ENCODE data around the gene REG4.

DNA sequence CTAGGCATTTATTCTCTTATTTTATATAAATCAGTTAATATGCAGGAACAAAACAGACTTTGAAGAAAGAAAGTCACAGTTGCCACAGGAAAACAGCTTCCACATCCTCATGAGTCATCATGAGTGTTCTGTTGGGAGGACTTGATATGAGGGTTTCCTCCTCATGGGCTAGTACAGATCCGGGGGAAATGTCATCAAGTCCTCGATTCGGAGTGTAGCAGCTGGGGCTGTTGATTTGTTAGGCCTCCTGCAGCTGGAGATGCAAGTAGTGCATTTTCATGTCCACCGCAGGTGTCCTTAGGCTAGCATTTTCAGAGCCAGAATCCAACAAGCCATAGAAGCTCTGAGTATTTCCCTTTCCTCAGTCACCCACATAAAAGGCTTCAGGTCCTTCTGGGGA is 48.4 kb upstream of the REG4 start:
- TF ChIP-seq TCF7L2 (IDR thresholded peaks at IDR 0.05; ENCODE audit: borderline replicate concordance, extremely low read depth, insufficient read depth, insufficient read length) (no peak), SRF (IDR thresholded peaks at IDR 0.05; ENCODE audit: low read depth) (no peak)
- TF ChIP-seq, protein P1, sequence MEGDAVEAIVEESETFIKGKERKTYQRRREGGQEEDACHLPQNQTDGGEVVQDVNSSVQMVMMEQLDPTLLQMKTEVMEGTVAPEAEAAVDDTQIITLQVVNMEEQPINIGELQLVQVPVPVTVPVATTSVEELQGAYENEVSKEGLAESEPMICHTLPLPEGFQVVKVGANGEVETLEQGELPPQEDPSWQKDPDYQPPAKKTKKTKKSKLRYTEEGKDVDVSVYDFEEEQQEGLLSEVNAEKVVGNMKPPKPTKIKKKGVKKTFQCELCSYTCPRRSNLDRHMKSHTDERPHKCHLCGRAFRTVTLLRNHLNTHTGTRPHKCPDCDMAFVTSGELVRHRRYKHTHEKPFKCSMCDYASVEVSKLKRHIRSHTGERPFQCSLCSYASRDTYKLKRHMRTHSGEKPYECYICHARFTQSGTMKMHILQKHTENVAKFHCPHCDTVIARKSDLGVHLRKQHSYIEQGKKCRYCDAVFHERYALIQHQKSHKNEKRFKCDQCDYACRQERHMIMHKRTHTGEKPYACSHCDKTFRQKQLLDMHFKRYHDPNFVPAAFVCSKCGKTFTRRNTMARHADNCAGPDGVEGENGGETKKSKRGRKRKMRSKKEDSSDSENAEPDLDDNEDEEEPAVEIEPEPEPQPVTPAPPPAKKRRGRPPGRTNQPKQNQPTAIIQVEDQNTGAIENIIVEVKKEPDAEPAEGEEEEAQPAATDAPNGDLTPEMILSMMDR (IDR thresholded peaks at IDR 0.05 in 2 of 3, conservative IDR thresholded peaks at IDR 0.05 in 1 of 3; ENCODE audit: borderline replicate concordance in 1 of 3, insufficient read depth in 1 of 3, low read depth in 2 of 3, low read length in 2 of 3), result no peak

All from HCT116 (cell line).